Measurements from ENCODE around the gene DCAF6. TPM values are rescaled to one million over a fixed set of nuclear protein-coding genes. Genes with fewer than 3 reads are reported as not detected.
"Not testable (repeated sequence)": the region's sequence is repeated elsewhere in the genome, so short reads cannot be mapped to it uniquely, and the experiment has no call there.

DCAF6 gene
- total RNA-seq, 1 donor from 2014 or later, result 32.9 TPM

- Mint-ChIP-seq H3K36me3 (ENCODE audit: low read depth) (peaks cover 21% of the 10 kb centered on the region), H3K4me1 (peaks cover 14% of the 10 kb centered on the region), H3K27ac (no peak overlapping the region), H3K27me3 (no peaks in the 10 kb centered on the region), H3K9me3 (no peaks in the 10 kb centered on the region), H3K4me3 (no peak overlapping the region)
- no peak for TF ChIP-seq CTCF (IDR thresholded peaks at IDR 0.05)
- intact Hi-C loops (cut with micrococcal nuclease), result no loop called here
- ATAC-seq (ENCODE audit: low read depth) (no peak), DNase-seq (no peak)
- ChIA-PET CTCF (no interaction called here), POLR2A (interaction anchor here (0.6 kb wide), 1 partner anchor 209 kb away, joined by 4 read pairs; no protein-coding TSS in a partner anchor)
These were observed 12.4 kb upstream of the DCAF6 start for GRCh38 chr1:167924102-167924501.

GRCh38 chr1:167924543-167925231 is 11.8 kb upstream of the DCAF6 start:
- POLR2A ChIA-PET, result no interaction called here
- no peak for TF ChIP-seq CTCF (IDR thresholded peaks at IDR 0.05)
- CTCF ChIA-PET, result no interaction called here
- Mint-ChIP-seq H3K4me3 (no peak overlapping the region), H3K36me3 (ENCODE audit: low read depth) (peaks cover 20% of the 10 kb centered on the region), H3K4me1 (peaks cover 14% of the 10 kb centered on the region), H3K27me3 (no peaks in the 10 kb centered on the region), H3K27ac (no peak overlapping the region), H3K9me3 (no peaks in the 10 kb centered on the region)
- no peak for ATAC-seq (ENCODE audit: low read depth)
- DNase-seq, result no peak
- intact Hi-C loops (cut with micrococcal nuclease), result no loop called here

- ATAC-seq (ENCODE audit: low read depth) (no peak), DNase-seq (no peak)
- peaks cover 13% of the 10 kb centered on the region for H3K36me3 Mint-ChIP-seq (ENCODE audit: low read depth)
- TF ChIP-seq CTCF (IDR thresholded peaks at IDR 0.05), result no peak
- H3K4me1 Mint-ChIP-seq, result peaks cover 14% of the 10 kb centered on the region
- intact Hi-C loops (cut with micrococcal nuclease), result no loop called here
- ChIA-PET CTCF (no interaction called here), POLR2A (interaction anchor here (2.1 kb wide), 1 partner anchor 9 kb away, joined by 8 read pairs; the partner anchor contains the start of gene DCAF6)
- H3K27me3 Mint-ChIP-seq, result no peaks in the 10 kb centered on the region
- no peak overlapping the region for H3K27ac Mint-ChIP-seq
- no peak overlapping the region for H3K4me3 Mint-ChIP-seq
- no peaks in the 10 kb centered on the region for H3K9me3 Mint-ChIP-seq
These were observed 9.9 kb upstream of the DCAF6 start for GRCh38 chr1:167926486-167926997.

DNA sequence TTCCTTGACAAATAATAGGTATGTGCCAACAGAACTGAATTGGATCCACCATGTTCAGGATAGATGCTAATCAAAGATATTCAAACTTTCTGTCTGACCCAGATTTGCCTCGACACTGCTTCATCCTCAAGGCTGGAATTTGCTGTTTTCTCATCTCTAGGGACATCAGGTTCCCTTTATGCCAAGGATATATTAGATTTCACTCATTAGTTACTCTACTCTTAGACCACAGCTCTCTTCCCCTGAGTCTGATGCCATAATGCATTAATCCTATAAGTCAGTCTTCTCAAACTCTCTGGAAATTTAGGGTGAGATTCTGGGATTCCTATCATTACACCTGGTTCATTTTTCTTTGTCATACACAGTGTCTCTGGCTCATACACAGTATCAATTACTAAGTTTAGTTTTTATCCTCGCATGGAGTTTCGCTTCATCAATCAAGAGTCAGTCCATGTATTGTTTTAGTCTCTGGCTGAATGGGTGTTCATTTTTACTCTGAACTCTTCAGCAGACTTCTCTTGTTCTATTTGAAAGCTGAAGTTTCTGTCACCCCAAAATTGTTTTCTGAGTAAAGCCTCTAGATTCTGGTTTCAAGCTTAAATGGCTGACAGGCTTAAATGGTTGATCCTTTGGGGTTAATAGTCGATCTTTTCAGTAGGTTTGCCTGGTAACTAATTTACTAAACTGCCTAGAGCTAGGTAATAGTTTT is 9.3 kb upstream of the DCAF6 start:
- H3K36me3 Mint-ChIP-seq (ENCODE audit: low read depth), result peaks cover 10% of the 10 kb centered on the region
- no peak for TF ChIP-seq CTCF (IDR thresholded peaks at IDR 0.05)
- H3K27me3 Mint-ChIP-seq, result no peaks in the 10 kb centered on the region
- ATAC-seq (ENCODE audit: low read depth) (no peak), DNase-seq (no peak)
- no peaks in the 10 kb centered on the region for H3K9me3 Mint-ChIP-seq
- ChIA-PET POLR2A (interaction anchor here (2.1 kb wide), 1 partner anchor 9 kb away, joined by 8 read pairs; the partner anchor contains the start of gene DCAF6), CTCF (interaction anchor here (1.3 kb wide), 1 partner anchor 9 kb away, joined by 3 read pairs; the partner anchor contains the start of genes DCAF6 and MPC2)
- intact Hi-C loops (cut with micrococcal nuclease), result no loop called here
- no peak overlapping the region for H3K27ac Mint-ChIP-seq
- no peak overlapping the region for H3K4me3 Mint-ChIP-seq
- peaks cover 11% of the 10 kb centered on the region for H3K4me1 Mint-ChIP-seq

DNA sequence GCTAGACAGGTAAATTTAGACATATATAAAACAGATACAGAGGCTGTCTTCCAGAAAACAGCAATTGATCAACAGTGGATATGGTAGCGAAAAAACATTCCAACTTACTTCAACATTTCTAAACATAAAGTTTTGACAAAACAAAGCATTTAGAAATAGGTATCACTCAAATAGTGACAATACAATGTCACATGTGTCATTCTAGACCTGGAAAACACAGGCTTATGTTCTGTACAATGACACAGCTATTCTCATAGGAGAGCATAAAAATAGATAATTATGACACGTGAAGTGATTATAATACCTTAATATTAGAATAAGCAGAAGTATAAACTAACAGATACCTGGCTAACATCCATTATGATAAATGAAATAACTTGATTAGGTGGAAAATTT is 8.0 kb upstream of the DCAF6 start:
- Mint-ChIP-seq H3K9me3 (no peaks in the 10 kb centered on the region), H3K36me3 (ENCODE audit: low read depth) (no peaks in the 10 kb centered on the region), H3K4me3 (no peak overlapping the region), H3K27ac (no peak overlapping the region), H3K27me3 (no peaks in the 10 kb centered on the region), H3K4me1 (peaks cover 15% of the 10 kb centered on the region)
- POLR2A ChIA-PET, result interaction anchor here (2.1 kb wide), 1 partner anchor 7 kb away, joined by 8 read pairs; the partner anchor contains the start of gene DCAF6
- DNase-seq, result no peak
- ATAC-seq (ENCODE audit: low read depth), result no peak
- CTCF ChIA-PET, result interaction anchor here (1.3 kb wide), 1 partner anchor 8 kb away, joined by 3 read pairs; the partner anchor contains the start of genes DCAF6 and MPC2
- intact Hi-C loops (cut with micrococcal nuclease), result no loop called here
- TF ChIP-seq CTCF (IDR thresholded peaks at IDR 0.05), result no peak

DNA sequence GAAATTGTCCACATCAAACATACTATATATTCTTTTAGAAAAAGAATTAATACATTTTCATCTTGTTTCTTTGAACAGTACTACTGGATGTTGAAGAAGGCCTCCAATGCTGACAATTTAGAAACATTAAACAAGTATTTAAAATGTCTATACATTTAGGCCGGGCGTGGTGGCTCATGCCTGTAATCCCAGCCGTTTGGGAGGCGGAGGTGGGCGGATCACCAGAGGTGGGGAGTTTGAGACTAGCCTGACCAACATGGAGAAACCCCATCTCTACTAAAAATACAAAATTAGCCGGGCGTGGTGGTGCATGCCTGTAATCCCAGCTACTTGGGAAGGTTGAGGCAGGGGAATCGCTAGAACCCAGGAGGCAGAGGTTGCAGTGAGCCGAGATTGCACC is 7.6 kb upstream of the DCAF6 start:
- H3K9me3 Mint-ChIP-seq; DNase-seq; POLR2A ChIA-PET; ATAC-seq (ENCODE audit: low read depth); H3K27me3 Mint-ChIP-seq; H3K27ac Mint-ChIP-seq; intact Hi-C loops (cut with micrococcal nuclease); H3K36me3 Mint-ChIP-seq (ENCODE audit: low read depth); CTCF ChIA-PET; H3K4me3 Mint-ChIP-seq: not testable (repeated sequence)
- H3K4me1 Mint-ChIP-seq, result peaks cover 19% of the 10 kb centered on the region

All from activated B cell treated with CpG ODN at 0.5 μM for 24 hours (primary cell).